HG02970 (cell line): ENCODE data around the gene OSBPL1A.
"Not testable (repeated sequence)": the region's sequence is repeated elsewhere in the genome, so short reads cannot be mapped to it uniquely, and the experiment has no call there.

Experiments
- ATAC-seq: cut with Tn5 transposase; IDR thresholded peaks from one replicate; pipeline ENCODE4 v1.9.1; 2021; ENCODE audit warnings: mild to moderate bottlenecking, moderate library complexity, moderate number of reproducible peaks; ENCODE audit not compliant: unreplicated experiment, low FRiP score

OSBPL1A gene

DNA sequence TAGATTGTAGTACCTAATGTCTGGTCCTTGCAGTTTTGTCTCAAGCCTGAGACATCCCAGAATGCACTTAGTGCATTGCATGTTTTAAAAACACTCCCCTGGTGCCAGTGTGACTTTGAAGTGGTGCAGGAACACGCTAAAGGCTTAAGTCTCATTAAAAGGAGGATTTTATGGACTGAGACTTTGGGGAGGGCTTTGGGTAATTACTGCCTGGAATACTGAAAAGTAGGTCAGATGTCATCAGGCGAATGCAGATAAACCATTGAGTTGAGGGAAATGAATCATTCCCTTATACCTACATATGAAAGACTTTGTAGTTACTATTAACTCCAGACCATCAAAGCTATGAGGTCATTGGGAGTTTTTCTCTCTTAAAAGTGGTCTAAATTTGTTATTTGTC lies 3.0 kb upstream of the OSBPL1A start:
- ATAC-seq = no peak

DNA sequence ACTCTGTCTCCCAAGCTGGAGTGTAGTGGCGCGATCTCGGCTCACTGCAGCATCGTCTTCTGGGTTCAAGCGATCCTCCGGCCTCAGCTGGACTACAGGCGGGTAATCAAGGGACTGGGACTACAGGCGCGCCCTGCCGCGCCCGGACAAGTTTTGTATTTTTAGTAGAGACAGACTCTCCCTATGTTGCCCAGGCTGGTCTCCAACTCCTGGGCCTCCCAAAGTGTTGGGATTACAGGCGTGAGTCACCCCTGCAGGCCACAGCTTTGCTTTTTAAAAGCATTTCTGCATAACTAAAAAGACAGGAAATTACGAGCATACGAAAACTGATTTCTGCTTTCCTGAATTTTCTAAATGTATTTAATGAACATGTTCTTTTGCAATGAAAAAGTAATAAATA lies 916 bp upstream of the OSBPL1A start:
- ATAC-seq = no peak

DNA sequence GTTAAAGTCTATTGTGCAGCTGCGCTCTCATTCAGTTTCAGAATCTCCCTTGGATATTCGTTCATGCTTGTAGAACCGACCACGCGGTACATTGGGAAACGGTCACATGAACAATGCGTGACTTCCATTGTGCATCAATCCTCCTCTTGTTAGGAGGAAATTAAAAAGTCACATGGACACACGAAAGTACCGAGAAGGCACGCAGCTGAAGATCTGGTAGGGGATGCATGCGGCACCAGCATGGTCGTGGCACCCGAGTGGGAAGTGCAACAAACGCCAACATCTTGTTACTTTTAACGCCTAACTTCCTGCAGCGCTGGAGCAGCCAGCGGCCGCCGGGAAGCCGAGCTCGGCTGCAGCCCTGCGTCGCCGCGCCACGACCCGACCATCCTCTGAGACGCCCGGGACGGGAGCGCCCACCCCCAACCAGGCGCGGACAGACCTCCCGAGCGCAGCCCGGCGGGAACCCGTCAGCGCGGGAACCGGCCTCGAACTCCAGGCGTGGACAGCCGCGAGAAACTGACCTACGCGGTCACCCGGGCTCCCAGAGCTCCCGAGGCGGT lies 412 bp downstream of the OSBPL1A start:
- no peak for ATAC-seq

DNA sequence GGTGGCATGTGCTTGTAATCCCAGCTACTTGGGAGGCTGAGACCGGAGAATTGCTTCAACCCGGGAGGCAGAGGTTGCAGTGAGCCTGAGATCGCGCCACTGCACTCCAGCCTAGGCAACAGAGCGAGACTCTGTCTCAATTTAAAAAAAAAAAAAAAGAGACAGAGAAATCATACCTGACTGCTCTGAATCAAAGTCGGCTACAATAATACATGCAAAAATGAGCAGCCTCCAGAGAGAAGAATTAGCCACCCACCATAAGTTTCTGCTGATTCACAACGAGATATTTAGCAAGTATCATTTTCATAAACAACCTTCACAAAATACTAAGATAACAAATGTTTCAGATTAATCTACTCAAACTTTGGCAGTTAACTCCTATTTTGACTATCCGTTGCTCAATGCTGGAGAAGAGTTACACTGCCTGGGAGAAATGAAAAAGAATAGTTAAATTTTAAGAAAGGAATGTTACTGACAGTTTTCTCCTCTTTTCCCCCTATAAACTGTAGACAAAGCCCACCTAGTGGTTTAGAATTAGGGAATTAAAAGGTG lies 1.5 kb downstream of the OSBPL1A start:
- no peak for ATAC-seq

GRCh38 chr18:24395049-24395795 lies 2.4 kb downstream of the OSBPL1A start:
- ATAC-seq = no peak

GRCh38 chr18:24388957-24389356 lies 8.7 kb downstream of the OSBPL1A start:
- ATAC-seq = no peak

- no peak for ATAC-seq
Observed at GRCh38 chr18:24386681-24387080, 10.9 kb downstream of the OSBPL1A start.

- no peak for ATAC-seq
Observed at GRCh38 chr18:24381126-24381525, 16.5 kb downstream of the OSBPL1A start.

- no peak for ATAC-seq
Observed at GRCh38 chr18:24380163-24380747, 17.4 kb downstream of the OSBPL1A start.

DNA sequence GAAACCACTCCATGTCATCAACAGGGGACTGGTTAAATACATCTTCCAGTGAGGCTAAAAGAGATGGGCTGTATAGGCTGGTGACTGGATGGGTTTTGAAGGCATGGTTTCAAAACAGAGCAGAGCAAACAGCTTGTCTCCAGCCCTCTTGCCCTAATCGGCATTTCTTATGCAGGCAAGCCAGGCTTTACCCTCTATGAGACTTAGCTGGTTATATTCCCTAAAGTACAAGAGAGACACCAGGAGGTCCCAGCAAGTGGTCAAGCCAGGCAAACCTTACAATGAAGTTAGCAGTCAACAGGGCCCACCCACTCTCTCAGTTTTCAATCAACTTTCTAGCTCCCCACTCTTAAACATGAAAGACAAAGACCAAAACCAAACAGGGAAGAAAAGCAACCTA lies 19.0 kb downstream of the OSBPL1A start:
- ATAC-seq = no peak

- not testable (repeated sequence) for ATAC-seq
Observed at GRCh38 chr18:24376531-24376930, 21.1 kb downstream of the OSBPL1A start.

DNA sequence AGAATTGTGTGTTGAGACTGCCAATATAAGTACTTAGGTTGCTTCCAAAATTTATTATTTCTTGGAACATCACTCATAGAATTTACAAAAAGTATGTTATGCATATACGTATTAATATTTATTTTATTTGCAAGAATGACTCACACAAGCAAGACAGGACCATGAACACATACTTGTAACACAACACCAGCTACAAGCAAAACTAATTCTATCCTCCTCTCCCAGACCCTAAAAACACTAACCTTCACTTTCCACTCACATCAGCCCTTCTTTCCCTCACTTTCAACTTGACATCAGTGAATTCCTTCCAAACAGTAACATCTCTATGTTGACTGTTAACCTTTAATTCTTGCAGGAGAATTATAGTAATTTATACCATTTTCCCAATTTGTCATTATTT lies 24.3 kb downstream of the OSBPL1A start:
- no peak for ATAC-seq

DNA sequence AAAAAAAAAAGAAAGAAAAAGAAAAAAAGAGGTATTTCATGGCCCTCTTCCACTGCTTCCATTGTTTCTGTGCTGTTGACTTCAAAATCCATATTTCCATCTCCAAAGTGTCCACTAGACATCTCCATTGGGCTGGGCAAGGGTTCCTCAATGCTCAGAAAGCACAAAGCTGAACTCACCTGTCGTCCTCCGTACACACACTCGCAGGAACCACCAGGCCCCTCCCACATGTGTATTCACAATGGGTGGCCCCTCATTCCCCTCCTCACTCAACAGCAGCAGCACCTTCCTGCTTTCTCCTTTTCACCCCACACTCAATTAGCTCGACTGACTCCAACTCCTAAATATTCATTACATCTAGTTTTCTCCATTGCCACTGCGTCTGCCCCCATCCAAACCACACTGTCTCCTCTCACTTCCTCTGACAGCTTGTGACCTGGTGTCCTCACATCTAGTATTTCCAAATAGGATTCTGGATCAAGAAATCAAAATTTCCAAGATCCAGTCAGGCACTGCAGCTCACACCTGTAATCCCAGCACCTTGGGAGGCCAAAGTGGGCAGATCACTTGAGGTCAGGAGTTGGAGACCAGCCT lies 25.2 kb downstream of the OSBPL1A start:
- no peak for ATAC-seq

- no peak for ATAC-seq
Observed at GRCh38 chr18:24370120-24370519, 27.5 kb downstream of the OSBPL1A start.

DNA sequence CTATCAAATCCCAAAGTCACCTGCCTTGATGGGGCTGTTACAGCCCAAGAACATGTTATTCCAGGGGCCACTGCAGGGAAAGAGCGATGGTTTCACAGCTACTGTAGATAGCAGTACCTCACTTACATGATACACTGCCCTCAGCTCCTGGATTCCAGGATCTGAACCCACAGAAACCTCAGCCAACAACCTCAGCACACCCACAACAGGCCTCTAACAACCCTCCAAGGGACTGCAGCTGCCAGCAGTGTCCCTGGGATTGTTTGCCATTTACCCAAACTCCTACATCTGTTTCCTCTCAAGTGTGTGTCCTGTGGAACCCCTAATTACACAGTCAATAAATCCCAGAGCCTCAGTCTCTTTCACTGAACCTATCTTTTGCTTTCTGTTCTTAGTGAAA lies 28.2 kb downstream of the OSBPL1A start:
- ATAC-seq = no peak

GRCh38 chr18:24368749-24369148 lies 28.9 kb downstream of the OSBPL1A start:
- no peak for ATAC-seq

- no peak for ATAC-seq
Observed at GRCh38 chr18:24366328-24366727, 31.3 kb downstream of the OSBPL1A start.

DNA sequence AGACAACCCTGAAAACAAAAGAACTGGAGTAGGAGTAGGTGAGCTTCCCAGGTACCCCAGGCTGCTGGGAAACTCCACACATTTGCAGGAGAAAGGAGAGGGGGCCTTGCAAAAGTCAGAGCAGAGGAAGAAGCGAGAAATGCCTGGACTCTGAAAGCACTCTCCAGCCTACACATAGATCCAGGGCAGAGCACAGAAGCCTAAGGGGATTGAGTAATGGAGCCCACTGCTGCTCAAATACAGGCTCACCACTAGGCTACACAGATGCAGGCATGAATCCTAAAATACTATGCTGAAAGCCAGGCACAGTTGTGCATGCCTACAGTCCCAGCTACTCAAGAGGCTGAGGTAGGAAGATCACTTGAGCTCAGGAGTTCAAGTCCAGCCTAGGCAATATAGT lies 33.4 kb downstream of the OSBPL1A start:
- no peak for ATAC-seq

GRCh38 chr18:24362757-24363156 lies 34.9 kb downstream of the OSBPL1A start:
- no peak for ATAC-seq

- not testable (repeated sequence) for ATAC-seq
Observed at GRCh38 chr18:24359787-24360530, 37.7 kb downstream of the OSBPL1A start.

- ATAC-seq = no peak
Observed at GRCh38 chr18:24354278-24354677, 43.3 kb downstream of the OSBPL1A start.
